ENCODE measurements around the gene ORMDL2.
A peak's percentile ranks its signal among the peaks of the same experiment; 100 is the strongest.
"Not testable (repeated sequence)": the region's sequence is repeated elsewhere in the genome, so short reads cannot be mapped to it uniquely, and the experiment has no call there.

ORMDL2 gene

DNA sequence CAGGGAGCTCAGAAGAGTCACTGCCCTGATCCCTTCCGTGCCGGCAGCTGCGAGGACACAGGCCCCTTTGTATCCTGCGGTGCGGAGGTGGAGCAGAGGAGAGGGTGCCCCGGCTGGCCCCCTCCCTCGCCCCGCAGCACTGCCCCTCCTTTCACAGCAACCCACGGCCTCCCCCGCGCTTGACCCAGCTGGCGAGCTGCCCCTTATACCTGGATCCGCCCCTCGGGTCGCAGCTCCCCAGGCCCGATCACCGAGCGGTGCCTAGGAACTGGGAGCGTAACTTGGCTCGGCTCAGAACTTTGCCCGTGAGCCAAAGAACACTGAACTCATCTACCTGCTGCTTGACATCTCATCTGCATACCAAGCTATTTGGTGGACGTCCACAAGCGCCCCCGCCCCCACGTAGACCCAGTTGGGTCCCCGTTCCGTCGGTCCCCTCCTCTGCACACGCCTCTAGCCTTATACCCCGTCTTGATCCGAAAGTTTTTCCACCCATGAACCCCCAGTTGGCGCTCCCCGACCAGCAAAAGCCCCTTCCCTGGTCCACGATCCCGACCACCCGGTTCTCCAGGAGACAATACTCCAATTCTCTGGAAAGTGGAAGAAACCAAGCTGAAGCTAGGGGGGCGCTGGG is 12.2 kb downstream of the ORMDL2 start:
- DNase-seq (ENCODE audit: low read depth), result no peak

DNA sequence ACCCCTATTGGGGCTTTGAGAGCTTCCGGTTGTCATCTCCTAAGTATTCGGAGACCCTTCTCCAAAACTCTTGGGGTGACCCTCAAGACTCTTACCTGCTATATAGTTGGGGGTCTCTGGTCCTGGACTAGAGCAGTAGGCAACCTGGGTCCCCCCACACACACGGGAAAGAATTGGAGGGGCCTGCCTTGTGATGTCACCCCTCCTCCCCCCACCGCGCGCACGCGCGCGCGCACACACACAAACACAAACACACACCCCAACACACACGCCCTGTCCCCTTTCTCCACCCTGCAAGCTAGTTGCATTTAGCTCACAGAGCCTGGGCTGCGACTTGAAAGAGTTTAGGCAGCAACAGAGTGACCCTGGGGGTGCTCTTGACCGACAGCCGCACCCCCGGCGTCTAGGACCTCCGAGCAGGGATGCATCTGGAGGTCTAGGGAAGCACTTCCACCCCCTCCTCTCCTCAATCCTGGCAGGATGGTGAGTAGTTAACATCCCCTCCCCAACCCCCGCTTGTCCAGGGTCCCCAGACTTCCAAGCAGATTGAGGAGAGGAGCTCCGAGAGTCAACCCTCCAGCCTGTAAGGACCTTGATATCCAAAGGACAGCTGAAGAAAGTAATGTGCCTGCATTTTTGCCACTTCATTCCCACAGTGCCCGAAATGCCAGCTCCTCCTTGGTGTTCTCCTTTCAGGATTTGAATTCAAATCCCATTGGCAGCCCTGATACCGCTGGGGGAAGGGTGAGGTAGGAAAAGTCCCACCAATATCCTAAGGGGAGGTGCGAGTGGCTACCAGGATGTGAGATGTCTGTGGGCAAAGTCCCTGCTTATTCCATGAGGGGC is 13.0 kb downstream of the ORMDL2 start:
- peak; percentile 40 for DNase-seq (ENCODE audit: low read depth)

DNA sequence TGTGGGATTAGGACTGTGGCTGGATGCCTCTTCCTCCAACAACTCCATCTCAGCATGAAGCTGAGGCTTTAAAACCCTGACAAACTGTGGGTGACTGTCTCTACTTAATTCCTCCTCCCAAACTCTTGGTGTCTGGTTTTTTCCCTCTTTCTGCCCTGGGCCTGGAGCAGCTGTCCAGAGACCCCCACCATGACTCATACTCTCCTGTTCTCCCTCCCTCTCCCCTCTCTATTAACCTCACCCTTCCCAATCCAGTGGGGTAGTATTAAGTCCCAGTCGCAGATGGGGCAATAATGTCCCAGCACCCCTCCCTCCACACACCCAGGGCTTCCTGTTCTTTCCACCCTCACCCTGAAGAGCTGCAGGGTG is 13.6 kb downstream of the ORMDL2 start:
- no peak for DNase-seq (ENCODE audit: low read depth)

DNA sequence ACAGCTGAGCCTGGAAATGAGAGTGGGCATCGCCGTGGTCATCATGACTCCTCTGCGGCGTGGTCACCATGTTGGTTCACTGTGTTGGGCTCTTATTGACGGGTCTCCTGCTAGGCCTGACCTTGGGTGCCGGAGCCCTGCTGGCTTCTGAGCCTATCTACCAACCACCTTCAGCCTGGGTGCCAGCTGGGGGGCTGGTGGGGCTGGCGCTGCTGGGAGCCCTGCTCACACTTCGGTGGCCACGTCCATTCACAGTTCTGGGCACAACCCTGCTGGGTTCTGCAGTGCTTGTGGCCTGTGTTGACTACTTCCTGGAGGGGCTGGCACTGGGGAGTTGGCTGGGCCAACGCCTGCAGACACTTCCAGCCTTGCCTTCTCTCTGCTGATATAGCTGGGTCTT is 15.2 kb downstream of the ORMDL2 start:
- no peak for DNase-seq (ENCODE audit: low read depth)

DNA sequence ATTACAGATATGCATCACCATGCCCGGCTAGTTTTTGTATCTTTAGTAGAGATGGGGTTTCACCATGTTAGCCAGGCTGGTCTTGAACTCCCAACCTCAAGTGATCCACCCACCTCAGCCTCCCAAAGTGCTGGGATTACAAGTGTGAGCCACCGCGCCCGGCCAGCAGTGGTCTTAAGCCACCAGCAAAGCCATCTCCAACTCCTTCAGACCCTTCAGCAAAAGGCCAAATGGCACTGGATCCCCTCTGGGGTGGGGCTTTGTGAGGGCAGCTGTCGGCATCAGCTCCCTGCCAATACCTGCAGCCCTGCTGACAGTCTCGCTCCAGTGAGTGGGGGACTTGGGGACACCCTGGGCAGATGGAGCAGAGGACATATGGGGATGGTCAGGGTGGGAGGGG is 16.6 kb downstream of the ORMDL2 start:
- not testable (repeated sequence) for DNase-seq (ENCODE audit: low read depth)

DNA sequence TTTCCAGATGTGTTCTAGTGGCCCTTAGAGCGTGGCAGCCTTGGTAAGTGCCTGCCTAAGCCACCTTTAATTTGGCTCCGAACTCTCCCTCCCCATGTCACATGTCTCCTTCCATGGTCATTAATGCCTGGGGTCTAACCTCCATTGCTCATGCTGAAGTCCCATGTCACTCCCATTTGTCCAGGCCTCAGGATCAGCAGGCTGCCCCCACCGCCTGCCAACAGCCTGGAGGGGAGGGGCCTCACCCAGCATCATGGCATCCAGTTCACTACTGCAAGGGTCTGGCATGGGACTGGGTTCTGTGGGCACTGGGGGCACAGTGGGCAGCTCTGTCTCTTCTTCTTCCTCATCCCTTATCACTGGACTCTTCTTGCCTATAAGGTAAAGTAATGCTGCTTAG is 20.5 kb downstream of the ORMDL2 start:
- DNase-seq (ENCODE audit: low read depth), result no peak

DNA sequence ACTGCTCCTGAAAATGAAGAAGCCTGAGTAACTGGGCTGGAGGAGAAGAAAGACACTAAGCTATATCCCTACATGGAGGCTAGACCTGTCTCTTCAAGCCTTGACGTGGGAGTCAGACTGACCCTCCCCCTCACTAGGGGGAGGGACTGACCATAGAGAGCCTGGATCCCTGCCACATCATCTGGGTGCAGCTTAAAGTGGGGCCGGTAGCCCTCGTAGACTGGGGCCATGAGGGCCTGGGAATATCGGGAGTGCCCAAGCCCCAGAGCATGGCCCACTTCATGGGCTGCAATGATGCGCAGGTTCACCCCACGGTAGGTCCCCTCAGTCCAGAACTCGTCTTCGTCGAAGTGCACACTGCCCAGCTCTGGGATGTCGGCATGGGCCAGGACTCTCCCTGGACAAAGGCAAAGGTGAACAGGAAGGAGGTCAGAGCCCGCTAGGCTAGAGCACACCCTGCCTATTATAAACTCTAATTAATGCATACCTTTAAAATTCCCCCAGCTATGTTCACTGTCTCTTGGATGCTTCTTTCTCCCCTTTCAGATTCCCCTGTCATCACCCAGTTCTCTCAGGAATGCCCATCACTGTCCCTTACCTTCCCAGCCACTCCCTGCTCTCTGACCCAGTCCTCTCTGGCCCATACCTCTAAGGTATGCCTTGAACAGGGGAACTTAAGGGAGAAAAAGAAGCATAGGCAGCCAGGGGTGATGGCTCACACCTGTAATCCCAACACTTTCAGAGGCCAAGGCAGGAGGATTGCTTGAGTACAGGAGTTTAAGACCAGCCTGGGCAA is 21.7 kb downstream of the ORMDL2 start:
- no peak for DNase-seq (ENCODE audit: low read depth)

DNA sequence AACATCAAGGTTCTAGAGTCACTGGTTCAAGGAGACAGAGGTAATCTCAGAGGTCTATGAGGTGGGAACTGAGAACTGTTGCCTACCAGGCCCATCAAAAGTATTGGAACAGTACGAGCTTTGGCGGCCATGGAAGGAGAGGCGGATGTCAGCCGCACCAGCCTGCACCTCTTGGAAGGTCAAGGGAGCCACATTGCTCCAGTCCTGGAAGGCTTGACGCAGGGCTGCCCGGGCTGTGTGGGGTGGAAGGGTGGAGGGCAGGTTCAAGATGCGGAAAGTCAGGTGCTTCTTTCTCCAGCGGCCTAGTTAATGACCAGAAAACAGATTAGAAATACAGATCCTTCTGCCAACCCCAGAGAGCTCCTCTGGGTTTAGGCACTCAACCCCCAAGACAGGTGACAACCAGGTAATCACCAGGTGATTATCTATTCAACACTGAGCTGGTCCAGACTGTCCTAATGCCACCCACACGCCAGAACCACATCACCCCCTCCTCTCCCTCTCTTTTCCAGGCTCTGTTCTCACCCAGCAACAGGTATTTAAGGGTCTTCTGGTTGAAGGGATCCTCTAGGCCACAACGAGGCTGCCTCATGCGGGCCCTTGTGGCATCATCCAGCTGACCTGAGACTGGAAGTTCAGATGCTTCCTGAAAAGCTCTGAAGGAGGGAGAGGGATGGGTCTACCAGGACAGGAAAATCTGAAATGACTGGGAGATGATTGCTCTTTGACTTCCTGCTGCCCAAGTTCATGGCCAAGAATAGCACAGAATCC is 22.9 kb downstream of the ORMDL2 start:
- no peak for DNase-seq (ENCODE audit: low read depth)

DNA sequence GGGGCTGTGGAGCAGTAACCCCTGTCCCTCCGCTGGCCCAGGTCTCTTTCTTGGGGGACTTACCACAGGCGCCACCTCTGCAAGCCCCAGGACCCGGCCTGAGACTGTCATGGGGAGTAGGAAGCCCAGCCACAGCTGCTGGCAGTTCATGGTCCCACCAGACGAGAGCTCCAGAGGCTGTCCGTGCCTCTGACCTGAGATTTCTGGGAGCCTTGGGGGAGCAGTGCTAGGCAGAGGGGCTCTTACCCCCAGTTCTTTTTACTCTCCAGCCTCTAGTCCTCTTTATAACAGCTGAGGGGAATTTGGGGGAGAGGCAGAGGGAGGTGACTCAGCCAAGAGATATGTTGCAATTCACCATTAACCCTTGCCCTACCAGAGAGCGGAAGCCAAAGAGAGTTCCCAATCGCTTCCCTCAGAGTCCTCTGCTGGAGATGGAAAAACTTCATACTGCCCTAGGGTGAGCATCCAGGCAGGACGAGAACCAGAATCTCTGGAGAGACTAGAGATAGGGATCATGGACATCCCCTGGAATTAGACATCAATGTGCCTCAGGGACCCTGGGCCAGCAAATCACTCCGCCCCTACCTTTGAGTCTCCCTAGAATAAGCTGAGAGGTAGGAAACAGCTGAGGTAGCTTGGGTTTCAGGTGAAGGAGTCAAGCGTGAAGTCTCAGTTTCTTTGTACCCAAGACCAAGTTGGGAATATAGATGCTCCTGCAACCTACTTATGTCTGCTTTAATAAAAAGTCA is 25.0 kb downstream of the ORMDL2 start, which contains the start of gene MMP19:
Gene MMP19, minus strand, starts transcription at position 256 of the 749 bp plus-strand sequence. Its CDS starts 106 bp downstream, at position 150.
- no peak for DNase-seq (ENCODE audit: low read depth)

DNA sequence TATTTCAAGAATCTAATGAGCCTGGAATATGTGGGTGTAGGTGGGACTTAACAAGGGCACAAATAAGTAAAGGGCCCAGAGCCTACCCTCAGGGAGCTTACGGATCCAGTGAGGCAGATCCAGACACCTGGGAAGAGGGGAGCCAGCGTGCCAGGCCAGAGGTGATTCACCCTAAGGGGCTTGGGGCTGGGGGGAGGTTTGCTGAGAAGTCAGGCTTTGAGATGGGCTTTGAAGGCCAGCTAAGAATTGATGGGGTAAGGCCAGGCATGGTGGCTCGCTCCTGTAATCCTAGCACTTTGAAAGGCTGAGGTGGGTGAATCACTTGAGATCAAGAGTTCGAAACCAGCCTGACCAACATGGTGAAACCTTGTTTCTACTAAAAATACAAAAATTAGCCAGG is 25.6 kb downstream of the ORMDL2 start:
- no peak for DNase-seq (ENCODE audit: low read depth)

DNA sequence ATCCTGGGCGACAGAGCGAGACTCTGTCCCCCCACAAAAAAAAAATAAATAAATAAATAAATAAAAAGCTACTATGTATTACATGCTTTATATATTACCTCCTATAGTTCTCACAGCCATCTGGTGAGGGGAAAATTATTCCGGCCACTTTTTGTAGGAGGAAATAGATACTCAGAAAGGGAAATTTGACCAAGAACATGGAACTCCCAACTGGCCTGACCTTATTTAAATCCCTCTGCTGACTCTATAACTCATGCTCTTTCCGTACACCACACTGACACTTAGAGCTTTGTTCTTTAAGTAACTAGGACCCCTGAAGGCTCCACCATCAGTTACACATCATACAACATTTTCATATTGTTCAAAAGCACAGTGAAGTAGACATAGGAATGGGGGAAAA is 27.1 kb downstream of the ORMDL2 start:
- no peak for DNase-seq (ENCODE audit: low read depth)

DNA sequence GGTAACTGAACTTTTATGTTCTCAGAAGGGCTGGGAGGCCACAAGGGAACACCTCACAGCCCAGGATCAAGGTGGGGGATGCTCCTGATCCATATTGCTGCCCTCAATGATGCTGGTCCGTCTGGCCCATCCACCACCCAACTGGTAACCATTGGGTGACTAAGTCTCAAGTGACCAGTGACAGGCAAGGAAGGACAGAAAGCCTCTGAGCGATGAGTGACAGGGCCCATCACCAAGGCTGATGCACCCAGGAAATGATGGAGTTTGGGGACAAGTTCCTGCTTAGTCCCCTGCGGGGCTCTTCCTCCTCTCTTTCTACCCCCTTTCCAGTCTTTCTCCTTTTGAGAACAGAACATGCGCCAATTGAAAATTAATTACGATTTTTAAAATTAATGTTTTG is 27.5 kb downstream of the ORMDL2 start:
- DNase-seq (ENCODE audit: low read depth), result no peak

DNA sequence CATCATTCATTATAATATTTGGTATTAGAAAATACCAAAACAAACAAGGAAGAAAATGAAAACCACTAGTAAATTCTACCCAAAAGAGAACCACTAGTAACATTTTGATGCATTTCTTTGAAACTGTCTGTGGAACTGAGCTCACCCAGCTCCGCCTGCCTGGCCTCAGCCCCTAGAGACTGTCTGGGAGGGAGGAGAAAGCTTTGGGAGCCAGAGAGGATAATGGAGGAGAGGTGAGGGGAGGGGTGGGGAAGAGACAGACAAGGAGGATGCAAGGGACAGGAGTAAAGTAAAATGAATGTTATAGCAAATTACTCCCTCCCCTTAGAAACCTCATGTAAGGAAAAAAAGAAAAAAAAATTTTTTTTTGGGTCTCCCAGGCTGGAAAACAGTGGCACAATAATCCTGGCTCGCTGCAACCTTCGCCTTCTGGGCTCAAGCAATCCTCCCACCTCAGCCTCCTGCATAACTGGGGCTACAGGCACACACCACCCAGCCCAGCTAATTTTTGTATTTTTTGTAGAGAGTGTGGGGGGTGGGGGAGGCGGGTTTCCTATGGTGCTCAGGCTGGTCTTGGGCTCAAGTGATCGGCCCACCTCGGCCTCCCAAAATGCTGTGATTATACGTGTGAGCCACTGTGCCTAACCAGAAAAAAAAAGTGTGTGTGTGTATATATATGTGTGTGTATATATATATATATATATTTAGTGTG is 28.1 kb downstream of the ORMDL2 start:
- no peak for DNase-seq (ENCODE audit: low read depth)

DNA sequence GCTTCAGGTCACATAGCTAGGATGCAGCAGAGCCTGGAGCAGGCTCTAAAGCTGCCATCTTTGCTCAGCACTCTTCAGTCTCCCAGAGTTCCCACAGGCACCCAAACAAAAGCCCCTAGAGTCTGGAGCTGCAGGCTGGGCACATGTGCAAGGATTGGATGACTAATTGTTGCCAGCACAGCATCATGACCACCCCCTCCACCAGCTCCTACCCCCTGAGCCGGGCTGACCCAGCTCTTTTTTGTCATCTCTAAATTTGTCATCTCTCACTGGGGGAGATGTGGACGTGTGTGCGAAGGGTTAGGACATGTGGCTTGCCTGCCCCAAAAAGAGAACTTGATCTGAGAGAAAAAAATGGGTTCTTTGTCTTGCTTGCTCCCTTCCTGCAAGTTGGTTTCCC is 29.2 kb downstream of the ORMDL2 start:
- DNase-seq (ENCODE audit: low read depth), result no peak

DNA sequence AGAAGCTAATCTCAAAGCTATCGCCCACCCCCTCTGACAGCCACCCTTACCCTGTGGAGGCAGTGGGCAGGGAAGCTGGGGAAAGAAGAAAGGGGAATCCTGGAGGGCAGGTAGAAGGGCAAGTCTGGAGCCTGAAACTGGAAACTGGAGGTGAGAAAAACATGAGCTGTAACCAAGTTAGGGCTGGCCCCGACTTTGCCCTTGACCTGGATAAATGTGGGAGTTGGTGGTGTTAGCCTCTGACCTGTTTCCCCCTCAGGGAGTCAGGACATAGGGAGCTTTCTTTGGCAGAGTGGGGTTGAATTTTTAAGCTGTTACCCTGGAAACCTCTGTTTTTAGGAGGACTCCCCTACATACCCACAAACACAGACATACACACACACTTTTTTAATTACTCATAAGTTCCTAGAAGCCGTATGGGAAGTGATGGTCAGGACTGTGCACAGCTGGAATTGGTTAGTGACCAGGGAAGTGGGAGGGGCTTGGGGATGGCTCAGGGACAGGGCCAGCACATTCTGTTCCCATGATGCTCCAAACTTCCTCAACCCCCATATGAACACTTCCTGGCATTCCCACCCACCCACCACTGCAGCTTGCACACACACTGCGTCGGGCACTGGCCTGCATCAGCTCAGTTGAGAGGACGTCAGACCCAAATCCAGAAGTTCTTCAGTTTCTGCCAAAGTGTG is 29.9 kb downstream of the ORMDL2 start:
- DNase-seq (ENCODE audit: low read depth), result no peak

DNA sequence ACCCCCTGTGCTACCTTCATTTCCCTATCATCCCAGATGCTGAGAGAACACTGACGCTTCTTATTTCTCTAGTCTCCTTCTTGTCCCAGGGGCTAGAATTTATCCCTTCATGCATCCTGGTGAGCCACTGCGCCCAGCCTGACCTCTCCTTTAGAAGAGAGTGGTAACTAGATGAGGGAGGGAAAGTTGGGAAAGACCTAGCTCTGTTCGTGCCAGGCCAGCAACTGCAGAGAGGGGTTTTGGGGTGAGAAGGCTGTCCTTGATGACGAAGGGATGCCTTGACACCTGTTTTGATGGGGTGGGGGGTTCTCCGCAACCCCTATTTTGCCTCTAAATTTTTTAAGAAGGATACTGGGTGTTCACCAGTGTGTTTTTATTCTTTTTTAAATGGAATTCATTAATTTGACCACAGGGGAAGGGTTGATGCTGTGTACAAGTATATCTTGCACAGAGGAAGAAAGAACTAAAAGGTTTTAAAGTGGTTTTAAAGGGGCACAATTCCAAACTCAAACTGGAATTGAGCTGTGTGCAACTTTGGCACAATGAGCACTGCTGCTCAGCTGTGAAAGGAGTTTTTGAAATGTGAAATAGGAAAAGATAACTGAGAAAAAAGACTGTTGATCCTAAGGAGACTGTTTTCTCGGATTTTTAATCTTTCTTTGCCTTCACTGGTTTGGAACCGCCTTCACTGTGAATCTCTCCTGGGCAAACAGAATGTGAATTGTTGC is 31.9 kb downstream of the ORMDL2 start:
- no peak for DNase-seq (ENCODE audit: low read depth)

DNA sequence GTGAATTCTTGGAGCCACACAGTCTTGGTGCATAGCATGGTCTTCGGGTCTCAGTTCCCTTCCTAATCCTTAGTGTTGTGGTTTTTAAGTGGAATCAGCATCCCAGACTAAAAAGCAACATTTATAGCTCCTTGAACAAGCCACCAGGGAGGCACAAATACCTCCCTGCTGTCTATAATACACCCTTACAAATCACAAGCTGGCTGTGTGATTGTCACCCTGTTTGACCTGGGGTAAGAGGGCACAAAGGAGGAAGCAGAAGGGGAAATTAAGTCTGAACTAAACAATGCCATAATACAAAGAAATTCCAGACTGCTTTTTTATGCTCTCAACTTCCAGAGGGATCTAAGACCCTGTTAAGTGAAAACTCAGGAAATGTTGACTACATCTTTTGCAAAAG is 32.6 kb downstream of the ORMDL2 start:
- no peak for DNase-seq (ENCODE audit: low read depth)

DNA sequence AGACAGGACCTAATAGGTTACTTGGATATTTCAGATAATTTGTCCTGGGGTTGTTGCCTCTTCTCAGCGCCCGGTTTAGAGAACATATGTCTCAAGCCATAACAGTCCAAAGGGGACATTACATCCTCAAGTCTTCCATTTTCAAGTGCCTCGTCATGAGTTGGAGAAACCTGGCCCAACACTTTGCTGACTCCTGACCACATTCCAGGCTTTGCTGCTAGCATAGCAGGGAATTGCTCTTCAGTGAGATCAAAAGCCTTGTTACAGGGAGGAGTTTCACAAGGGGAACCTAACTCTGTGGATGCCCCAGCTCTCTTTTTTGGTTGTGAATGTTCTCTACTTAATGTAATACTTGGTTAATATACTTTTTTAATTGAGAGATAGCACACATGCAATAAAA is 33.1 kb downstream of the ORMDL2 start:
- no peak for DNase-seq (ENCODE audit: low read depth)

DNA sequence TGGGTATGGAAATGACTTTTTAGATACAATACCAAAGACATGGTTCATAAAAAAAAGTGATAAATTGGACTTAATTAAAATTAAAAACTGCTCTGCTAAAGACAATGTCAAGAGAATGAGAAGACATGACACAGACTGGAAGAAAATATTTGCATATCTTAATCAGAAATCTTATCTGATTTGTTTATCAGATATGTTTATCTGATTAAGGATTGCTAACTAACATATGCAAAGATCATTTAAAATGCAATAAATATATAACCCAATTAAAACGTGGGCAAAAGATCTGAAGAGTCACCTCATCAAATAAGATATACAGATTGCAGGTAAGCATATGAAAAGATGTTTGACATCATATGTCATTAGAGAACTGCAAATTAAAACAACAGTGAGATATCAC is 34.9 kb downstream of the ORMDL2 start:
- no peak for DNase-seq (ENCODE audit: low read depth)

Data from stimulated activated CD8-positive, alpha-beta memory T cell treated with anti-CD3 and anti-CD28 coated beads, Interleukin-12 subunit alpha, Interleukin-12 subunit beta, amount 100 ng/mL, for 1 hour (primary cell).